Activated naive CD8-positive, alpha-beta T cell treated with anti-CD3 and anti-CD28 coated beads, Interleukin-2, amount 50 U/mL, for 24 hours (primary cell): ENCODE data around the gene SSTR3.

ENCODE experiments used
- ATAC-seq: fragments of 150-1000 bp; cut with Tn5 transposase; one replicate; pipeline ENCODE4 v1.10.0; 2021
- DNase-seq: peaks from one replicate; pipeline ENCODE4 v3.0.0; 2021
- H3K27ac Mint-ChIP-seq: one replicate; pipeline ENCODE4 v1.8.0; 2021; ENCODE audit warnings: mild to moderate bottlenecking, mixed read lengths
- H3K27me3 Mint-ChIP-seq: one replicate; pipeline ENCODE4 v1.8.0; 2021; ENCODE audit warnings: mixed read lengths
- H3K36me3 Mint-ChIP-seq: one replicate; pipeline ENCODE4 v1.8.0; 2021; ENCODE audit warnings: low read depth, mixed read lengths
- H3K4me1 Mint-ChIP-seq: one replicate; pipeline ENCODE4 v1.8.0; 2021; ENCODE audit warnings: mixed read lengths
- H3K4me3 Mint-ChIP-seq: one replicate; pipeline ENCODE4 v1.8.0; 2021; ENCODE audit warnings: mild to moderate bottlenecking, moderate library complexity, mixed read lengths
- H3K9me3 Mint-ChIP-seq: one replicate; pipeline ENCODE4 v1.8.0; 2021; ENCODE audit warnings: mixed read lengths

Gene SSTR3

DNA sequence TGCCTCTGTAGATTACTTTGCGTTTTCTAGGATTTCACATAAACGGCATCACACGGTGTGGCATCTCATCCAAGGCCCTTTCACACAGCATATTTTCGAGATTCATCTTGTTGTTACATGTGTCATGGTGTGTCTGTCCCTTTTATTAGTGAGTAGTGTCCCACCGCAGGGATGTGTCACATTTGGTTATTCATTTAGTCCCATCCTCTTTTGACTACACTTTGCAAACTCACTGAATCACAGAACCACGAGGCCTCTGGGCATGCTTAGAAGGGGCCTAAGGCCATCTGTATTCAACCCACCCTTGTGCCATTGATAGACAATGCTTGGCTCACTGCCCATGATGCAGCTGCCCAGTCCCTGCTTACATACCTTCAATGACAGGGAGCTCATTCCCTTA, 36.0 kb upstream of the SSTR3 start:
- Mint-ChIP-seq H3K4me3 (no peak overlapping the region), H3K9me3 (no peaks in the 10 kb centered on the region), H3K27me3 (no peaks in the 10 kb centered on the region), H3K27ac (no peak overlapping the region), H3K36me3 (peaks cover 4% of the 10 kb centered on the region), H3K4me1 (peaks cover 27% of the 10 kb centered on the region)
- no peak for DNase-seq
- ATAC-seq = no peak

DNA sequence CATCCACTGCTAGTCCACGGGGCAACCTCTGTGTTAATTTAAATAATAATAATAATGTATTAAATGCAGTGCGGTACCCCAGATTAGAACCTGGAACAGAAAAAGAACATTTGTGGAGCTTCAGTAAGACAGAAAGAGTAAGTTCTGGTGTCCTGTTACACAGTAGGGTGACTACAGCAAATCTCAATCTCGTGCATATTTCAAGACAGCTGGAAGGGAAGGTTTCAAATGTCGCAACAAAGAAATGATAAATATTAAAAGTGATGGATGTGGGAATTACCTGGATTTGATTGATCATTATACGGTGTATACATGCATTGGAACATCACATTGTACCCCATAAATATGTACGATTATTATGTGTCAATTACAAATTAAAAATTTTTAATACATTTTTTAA, 33.5 kb upstream of the SSTR3 start:
- no peak for ATAC-seq
- H3K36me3 Mint-ChIP-seq = peaks cover 24% of the 10 kb centered on the region

GRCh38 chr22:37244922-37245722, 32.8 kb upstream of the SSTR3 start:
- ATAC-seq = no peak
- H3K4me3 Mint-ChIP-seq = peak overlapping the region; percentile 90

More for the DNA sequence above, 33.5 kb upstream of the SSTR3 start:
- Mint-ChIP-seq H3K4me3 (no peak overlapping the region), H3K27ac (no peak overlapping the region), H3K9me3 (no peaks in the 10 kb centered on the region), H3K27me3 (no peaks in the 10 kb centered on the region), H3K4me1 (peaks cover 46% of the 10 kb centered on the region)
- no peak for DNase-seq

DNA sequence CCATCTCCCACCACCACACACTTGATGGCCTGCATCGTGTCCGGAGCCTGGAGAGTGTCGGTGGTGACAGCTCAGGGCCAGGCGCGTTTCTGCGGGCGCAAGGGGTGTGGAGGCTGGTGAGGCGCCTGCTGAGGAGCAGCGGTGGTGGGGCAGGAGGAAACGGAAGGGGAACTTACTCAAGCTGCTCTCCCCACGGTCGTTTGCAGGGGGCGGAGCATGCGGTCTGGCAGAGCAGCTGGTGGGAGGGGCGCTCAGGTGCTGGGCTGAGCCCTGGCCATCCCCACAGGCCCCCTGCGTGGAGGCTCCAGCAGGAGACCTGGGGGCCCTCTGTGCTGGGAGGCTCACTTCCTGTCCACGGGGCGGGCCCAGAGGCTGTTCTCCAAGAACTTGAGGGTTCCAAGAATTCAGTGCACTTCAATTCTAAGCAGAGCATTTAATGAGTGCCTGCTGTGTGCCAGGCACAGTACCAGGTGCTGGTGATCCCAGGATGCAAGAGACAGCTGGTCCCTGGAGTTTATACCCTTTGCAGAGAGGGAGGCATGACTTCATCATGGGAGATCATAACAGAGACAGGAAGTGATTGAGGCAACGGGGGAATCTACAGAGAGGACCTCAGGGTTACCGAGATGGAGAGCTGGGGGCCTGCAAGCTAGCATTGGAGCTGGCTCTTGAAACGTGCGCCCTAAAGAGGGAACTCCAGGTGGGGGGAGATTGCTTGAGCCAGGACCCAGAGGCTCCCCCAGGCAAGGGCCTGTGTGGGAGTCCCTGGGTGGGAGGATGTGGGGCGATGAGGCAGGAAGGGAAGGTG, 32.0 kb upstream of the SSTR3 start, which contains the start of gene RAC2:
Gene RAC2, minus strand, starts transcription at position 156 of the 808 bp plus-strand sequence. Its CDS starts 121 bp downstream, at position 35.
- Mint-ChIP-seq H3K36me3 (peaks cover 32% of the 10 kb centered on the region), H3K4me1 (peaks cover 55% of the 10 kb centered on the region), H3K27ac (peak within 1 kb of the TSS; percentile 96), H3K4me3 (peak within 1 kb of the TSS; percentile 90), H3K9me3 (no peaks in the 10 kb centered on the region), H3K27me3 (no peaks in the 10 kb centered on the region)
- DNase-seq = peak; percentile 94
- ATAC-seq = peak; percentile 62

More at GRCh38 chr22:37244922-37245722, 32.8 kb upstream of the SSTR3 start:
- Mint-ChIP-seq H3K4me1 (peaks cover 52% of the 10 kb centered on the region), H3K9me3 (no peaks in the 10 kb centered on the region), H3K27me3 (no peaks in the 10 kb centered on the region), H3K27ac (peak overlapping the region; percentile 96), H3K36me3 (peaks cover 30% of the 10 kb centered on the region)
- DNase-seq = no peak

DNA sequence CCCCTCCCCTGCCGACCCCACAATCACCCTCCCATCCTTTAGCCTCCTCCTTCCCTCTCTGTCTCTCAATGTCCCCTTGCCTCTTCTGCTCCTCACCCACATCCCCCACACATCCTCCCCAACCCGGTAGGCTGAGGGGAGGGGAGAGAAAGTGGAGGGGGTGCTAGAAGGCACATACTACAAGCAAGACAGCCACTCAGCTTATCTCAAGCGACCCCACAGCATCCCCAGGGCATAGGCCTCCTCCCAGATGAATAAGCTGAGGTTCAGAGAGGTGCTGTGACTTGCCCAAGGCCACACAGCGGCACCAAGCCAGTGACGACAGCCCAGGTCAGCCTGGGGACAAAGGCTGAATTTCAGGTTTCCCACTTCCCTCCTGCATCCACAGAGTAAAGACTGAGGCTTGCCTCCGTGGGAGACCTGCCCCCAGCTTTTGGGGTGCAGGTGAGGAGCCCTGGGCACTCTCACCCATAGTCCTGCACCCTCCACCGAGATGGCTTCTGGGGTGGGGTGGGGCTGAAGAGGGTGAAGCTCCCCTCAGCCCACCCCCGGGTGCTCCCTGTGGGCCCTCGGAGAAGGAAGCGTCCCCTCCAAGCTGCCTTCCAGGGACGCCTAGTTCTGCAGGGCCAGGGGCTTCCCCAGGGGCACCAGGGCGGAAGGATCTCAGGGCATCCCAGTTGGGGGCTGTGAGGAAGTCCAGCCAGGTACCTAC, 31.3 kb upstream of the SSTR3 start:
- Mint-ChIP-seq H3K4me1 (peaks cover 61% of the 10 kb centered on the region), H3K36me3 (peaks cover 37% of the 10 kb centered on the region), H3K27me3 (no peaks in the 10 kb centered on the region), H3K4me3 (peak overlapping the region; percentile 90), H3K9me3 (no peaks in the 10 kb centered on the region), H3K27ac (peak overlapping the region; percentile 96)
- ATAC-seq = peak; percentile 0
- DNase-seq = no peak

GRCh38 chr22:37242395-37242918, 30.2 kb upstream of the SSTR3 start:
- Mint-ChIP-seq H3K27me3 (no peaks in the 10 kb centered on the region), H3K36me3 (peaks cover 47% of the 10 kb centered on the region), H3K27ac (peak overlapping the region; percentile 96), H3K4me3 (peak overlapping the region; percentile 90), H3K4me1 (peaks cover 67% of the 10 kb centered on the region), H3K9me3 (no peaks in the 10 kb centered on the region)
- ATAC-seq = peak; percentile 82
- peak; percentile 88 for DNase-seq

GRCh38 chr22:37241351-37242142, 29.3 kb upstream of the SSTR3 start:
- Mint-ChIP-seq H3K9me3 (no peaks in the 10 kb centered on the region), H3K27ac (peak overlapping the region; percentile 96), H3K4me1 (peaks cover 76% of the 10 kb centered on the region), H3K27me3 (no peaks in the 10 kb centered on the region), H3K36me3 (peaks cover 55% of the 10 kb centered on the region), H3K4me3 (peak overlapping the region; percentile 90)
- ATAC-seq (no peak), DNase-seq (peak; percentile 67)

DNA sequence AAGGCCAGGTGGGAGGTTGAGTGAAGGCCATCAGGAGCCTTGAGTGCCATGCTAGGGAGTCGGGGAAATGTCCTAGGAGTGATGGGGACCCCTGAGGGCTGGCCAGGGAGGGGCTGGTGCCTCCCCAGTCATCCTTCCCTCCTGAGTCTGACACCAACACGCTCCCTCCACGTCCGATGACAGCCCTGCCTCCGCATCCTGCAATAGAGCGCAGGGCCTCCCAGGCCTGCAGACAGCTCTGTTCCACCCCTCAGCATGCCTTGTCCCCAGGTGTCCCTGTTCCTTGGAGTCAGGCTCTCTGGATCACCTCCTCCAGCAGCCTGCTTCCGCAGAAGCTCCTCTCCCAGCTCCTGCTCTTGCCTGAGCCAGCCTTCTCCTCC, 28.7 kb upstream of the SSTR3 start:
- Mint-ChIP-seq H3K27me3 (no peaks in the 10 kb centered on the region), H3K36me3 (peaks cover 61% of the 10 kb centered on the region), H3K4me3 (peak overlapping the region; percentile 90), H3K27ac (peak overlapping the region; percentile 96), H3K4me1 (peaks cover 82% of the 10 kb centered on the region), H3K9me3 (no peaks in the 10 kb centered on the region)
- ATAC-seq (no peak), DNase-seq (no peak)

GRCh38 chr22:37240240-37240940, 28.1 kb upstream of the SSTR3 start:
- no peaks in the 10 kb centered on the region for H3K9me3 Mint-ChIP-seq
- DNase-seq (no peak), ATAC-seq (no peak)
- peaks cover 87% of the 10 kb centered on the region for H3K4me1 Mint-ChIP-seq
- peaks cover 65% of the 10 kb centered on the region for H3K36me3 Mint-ChIP-seq
- H3K27ac Mint-ChIP-seq = peak overlapping the region; percentile 96
- H3K4me3 Mint-ChIP-seq = peak overlapping the region; percentile 90
- no peaks in the 10 kb centered on the region for H3K27me3 Mint-ChIP-seq

- Mint-ChIP-seq H3K27me3 (no peaks in the 10 kb centered on the region), H3K27ac (peak overlapping the region; percentile 96), H3K4me1 (peaks cover 87% of the 10 kb centered on the region), H3K9me3 (no peaks in the 10 kb centered on the region), H3K4me3 (peak overlapping the region; percentile 90), H3K36me3 (peaks cover 70% of the 10 kb centered on the region)
- DNase-seq (no peak), ATAC-seq (no peak)
These were observed 27.3 kb upstream of the SSTR3 start for GRCh38 chr22:37239336-37240239.

- Mint-ChIP-seq H3K27ac (peak overlapping the region; percentile 96), H3K36me3 (peaks cover 81% of the 10 kb centered on the region), H3K4me1 (peaks cover 100% of the 10 kb centered on the region), H3K9me3 (no peaks in the 10 kb centered on the region), H3K4me3 (peak overlapping the region; percentile 90), H3K27me3 (no peaks in the 10 kb centered on the region)
- DNase-seq (peak; percentile 8), ATAC-seq (no peak)
These were observed 25.3 kb upstream of the SSTR3 start for GRCh38 chr22:37237371-37238268.
